Right lobe of liver (tissue), 4 donors: ENCODE measurements around the gene MYRFL.

Experiments used
- CTCF ChIP-seq, 4 donors: fragments of 200-600 bp in 3 of 4; fragments of 450-650 bp in 1 of 4; IDR thresholded peaks; one replicate each; pipeline versions ENCODE4 v1.5.1 to v1.8.0; 2016 to 2022; ENCODE audit warnings: antibody characterized with exemption in 4 of 4, mild to moderate bottlenecking in 2 of 4
- POLR2A ChIP-seq: fragments of 450-650 bp; IDR thresholded peaks from one replicate; pipeline ENCODE4 v1.6.1; 2017; ENCODE audit warnings: antibody characterized with exemption, mild to moderate bottlenecking
- donor health status: DM: no; HTN: no; CAD: no.
- donor health status: DM: no; HTN: no; CAD: no.
- donor health status: DM: no; HTN: yes; CAD: no.

- no peak for TF ChIP-seq CTCF (IDR thresholded peaks at IDR 0.05)
- no peak for TF ChIP-seq POLR2A
These were observed 10.1 kb downstream of the MYRFL start for GRCh38 chr12:69835081-69835480.
